HG03039 (cell line): Measurements from ENCODE around the gene WDFY3.

Source experiments
- ATAC-seq: cut with Tn5 transposase; IDR thresholded peaks from one replicate; pipeline ENCODE4 v1.9.1; 2021; ENCODE audit warnings: mild to moderate bottlenecking, moderate library complexity; ENCODE audit not compliant: unreplicated experiment

WDFY3 gene

GRCh38 chr4:84800256-84800655, 166.2 kb downstream of the WDFY3 start:
- ATAC-seq, result no peak

GRCh38 chr4:84799318-84799717, 167.2 kb downstream of the WDFY3 start:
- no peak for ATAC-seq

DNA sequence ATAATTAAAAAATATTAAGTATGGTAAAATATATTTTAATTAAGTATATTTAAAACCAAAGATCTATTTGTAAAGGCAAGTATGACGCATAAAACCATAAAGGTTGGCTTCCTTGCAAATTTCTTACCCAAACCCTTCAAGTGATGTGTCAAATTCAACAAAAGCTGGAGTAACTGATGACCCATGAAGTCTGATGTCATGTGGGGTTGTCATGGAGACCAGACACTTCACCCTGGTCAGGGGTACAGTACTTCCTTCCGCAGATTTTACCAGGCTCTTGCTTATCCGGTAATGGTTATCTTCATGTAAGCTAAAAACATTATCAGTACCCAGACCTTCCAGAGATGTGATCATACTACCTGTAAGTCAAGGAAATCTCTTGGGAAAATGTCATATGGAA, 170.1 kb downstream of the WDFY3 start:
- no peak for ATAC-seq

DNA sequence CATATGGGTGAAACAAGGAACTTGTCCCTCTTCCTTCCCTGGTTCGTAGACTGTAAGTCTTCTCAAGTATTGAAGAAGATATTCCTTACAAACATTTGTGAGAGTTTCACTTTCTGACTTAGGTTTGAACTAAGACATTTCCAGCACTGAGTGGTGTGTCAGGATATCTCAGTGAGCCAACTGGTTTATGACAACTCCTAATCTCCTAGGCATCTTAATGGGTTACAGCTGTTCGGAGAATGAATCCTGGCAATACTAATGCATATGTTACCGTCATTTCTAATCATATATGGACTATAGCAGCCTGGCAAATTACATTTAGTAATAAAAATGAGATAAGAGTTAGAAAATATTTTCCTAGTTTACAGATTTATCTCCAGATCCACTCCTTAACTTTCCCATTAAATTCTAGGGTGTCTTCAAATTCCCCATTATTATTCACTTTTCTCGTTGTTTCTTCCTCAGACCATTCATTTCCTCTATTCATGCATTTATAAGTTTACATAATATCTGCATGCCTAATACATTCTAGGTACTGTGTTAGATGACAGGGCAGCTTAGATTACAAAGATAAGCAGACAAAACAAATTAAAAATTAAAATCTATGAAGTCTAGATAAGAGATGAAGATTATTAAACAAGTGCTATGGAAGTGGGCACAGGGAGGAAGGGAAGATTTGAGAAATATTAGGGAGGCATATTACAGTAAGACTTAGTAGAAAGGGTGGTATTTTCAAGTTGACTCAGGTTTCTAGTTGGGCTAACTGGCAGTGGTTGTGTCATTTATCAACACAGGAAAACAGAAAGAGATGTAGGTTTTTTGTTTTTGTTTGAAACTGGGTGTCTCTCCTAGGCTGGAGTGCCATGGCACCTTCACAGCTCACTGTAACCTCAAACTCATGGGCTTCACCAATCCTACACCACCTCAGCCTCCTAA, 173.9 kb downstream of the WDFY3 start:
- ATAC-seq, result no peak

DNA sequence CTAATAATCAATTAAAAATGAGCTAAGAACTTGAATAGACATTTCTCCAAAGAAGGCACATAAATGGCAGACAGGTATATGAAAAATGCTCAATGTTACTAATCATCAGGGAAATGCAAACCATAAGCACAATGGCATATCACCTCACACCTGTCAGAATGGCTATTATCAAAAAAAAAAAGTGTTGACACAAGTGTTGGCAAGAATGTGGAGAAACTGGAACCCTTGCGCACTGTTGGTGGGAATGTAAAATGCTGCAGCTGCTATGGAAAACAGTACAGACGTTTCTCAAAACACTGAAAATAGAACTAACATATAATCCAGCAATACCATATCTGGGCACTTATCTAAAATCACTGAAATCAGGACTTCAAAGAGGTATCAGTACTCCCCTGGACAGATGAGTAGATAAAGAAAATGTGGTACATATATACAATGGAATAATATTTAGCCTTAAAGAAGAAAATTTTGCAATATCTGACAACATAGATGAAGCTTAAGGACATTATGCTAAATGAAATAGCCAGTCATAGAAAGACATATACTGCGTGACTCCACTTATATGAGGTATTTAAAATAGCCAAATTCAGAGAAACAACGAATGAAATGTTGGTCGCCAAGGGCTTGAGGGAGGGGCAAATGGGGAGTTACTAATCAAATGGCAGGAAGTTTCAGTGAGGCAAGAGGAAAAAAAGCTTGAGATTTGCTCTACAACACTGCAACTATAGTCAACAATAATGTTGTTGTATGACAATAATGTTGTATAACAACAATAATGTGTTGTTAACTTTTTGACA, 175.5 kb downstream of the WDFY3 start:
- ATAC-seq, result no peak

DNA sequence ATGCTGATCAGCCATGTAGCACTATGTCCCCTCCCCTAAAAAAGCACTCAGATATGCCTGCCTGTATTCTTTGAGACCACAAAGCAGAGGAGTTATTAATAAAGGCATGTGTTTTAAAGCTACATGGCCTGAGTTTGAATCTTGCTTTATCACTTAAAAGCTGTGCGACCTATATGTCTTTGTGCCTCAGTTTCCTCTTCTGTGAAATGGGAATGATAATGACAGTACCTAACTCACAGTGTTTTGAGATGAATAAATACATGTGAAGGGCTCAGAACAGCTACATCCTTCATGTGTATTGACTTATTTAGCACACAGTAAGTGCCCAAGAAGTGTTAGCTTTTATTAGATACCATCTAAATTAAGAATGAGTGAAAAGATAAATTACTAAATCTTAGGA, 180.0 kb downstream of the WDFY3 start:
- no peak for ATAC-seq

- no peak for ATAC-seq
Observed at GRCh38 chr4:84782517-84782916, 184.0 kb downstream of the WDFY3 start.

GRCh38 chr4:84780719-84781118, 185.8 kb downstream of the WDFY3 start:
- ATAC-seq, result no peak

GRCh38 chr4:84778041-84778440, 188.4 kb downstream of the WDFY3 start:
- no peak for ATAC-seq

- no peak for ATAC-seq
Observed at GRCh38 chr4:84767168-84767567, 199.3 kb downstream of the WDFY3 start.

GRCh38 chr4:84753321-84753972, 213.0 kb downstream of the WDFY3 start:
- no peak for ATAC-seq

DNA sequence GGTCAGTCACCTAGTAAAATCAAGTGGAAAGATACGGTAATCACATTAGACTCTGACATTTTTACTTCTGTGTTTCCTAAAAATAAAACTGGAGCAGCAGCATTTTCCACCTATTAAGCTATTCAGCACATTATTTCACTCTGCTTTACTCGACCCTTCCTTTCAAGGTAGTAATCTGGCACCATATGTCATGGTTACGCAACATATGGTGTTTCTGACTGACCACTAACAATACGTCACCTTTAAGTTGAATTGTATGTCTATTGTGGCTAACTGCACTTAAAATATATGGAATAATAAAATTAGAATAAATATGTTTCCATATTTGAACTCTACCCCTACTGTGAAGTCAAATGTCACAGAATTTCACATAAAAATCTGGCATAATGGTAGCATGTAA, 214.8 kb downstream of the WDFY3 start:
- ATAC-seq, result no peak

GRCh38 chr4:84750960-84751283, 215.6 kb downstream of the WDFY3 start:
- ATAC-seq, result no peak

GRCh38 chr4:84750260-84750959, 216.1 kb downstream of the WDFY3 start:
- no peak for ATAC-seq

DNA sequence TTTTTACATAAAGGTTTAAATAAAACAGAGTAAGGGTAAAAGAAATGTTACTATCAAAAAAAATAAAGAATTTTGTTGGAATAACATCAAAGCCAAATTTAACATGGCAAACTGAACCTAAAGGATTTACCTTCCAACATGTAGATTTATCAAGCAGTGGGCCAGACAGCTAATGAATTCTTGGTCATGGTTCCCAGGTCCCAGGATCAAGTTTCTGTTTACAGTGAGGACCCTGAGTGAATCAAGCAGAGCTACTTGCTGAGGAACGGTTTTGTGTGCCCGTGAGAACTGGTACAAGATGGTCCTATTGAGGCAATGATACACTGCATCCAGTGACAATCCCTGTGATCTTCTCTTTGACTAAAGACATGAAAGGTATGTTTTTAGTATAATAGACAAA, 226.4 kb downstream of the WDFY3 start:
- ATAC-seq, result no peak

- no peak for ATAC-seq
Observed at GRCh38 chr4:84738622-84739021, 227.9 kb downstream of the WDFY3 start.

GRCh38 chr4:84737656-84738055, 228.8 kb downstream of the WDFY3 start:
- no peak for ATAC-seq

DNA sequence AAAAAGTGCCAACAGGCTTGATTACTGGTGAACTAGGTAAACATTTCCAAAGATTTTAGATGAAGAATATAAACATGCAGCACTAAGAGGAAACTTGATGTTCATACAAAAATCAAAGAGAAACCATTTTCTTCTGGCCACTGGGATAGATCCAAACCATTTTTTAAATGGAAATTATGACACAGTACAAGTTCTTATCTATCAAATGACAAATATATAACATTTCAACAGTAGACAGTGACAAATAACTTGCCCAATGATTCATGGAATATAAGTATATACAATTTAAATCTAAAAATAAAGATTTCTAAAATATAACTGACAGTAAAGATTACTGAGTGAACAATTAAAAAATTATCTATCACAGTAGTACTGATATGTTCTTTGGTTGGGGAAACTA, 232.5 kb downstream of the WDFY3 start:
- ATAC-seq, result no peak

DNA sequence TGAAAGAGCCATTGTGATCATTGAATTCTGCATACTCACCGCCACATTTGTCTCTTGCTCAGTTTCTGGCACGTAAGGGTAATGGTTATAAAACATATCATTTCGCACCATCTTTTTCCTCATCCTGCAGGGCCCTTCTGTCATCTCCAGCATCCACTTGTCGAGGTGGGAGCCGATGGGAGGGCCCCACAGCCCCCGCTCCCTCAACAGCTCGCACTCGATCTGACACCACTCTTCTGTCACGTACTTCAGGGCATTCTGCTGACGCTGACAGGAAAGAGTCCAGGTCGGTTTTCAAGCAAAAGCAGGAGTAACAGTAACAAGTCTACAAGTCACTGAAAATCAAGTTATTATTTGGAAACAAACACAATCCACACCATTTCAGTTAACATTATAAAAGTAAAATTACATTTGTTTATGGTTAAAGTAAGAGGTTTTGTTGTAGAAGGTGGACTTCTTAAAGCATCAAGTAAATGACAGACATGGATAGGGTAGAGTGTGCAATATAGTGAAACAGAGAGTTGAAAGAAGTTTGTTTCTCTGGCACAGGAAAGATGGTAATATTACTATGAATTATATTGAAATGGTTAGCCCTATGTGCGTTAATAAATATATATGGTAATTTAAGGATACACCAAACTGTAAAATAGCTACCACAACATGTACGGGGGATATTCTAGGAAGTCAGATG, 233.0 kb downstream of the WDFY3 start:
- no peak for ATAC-seq

DNA sequence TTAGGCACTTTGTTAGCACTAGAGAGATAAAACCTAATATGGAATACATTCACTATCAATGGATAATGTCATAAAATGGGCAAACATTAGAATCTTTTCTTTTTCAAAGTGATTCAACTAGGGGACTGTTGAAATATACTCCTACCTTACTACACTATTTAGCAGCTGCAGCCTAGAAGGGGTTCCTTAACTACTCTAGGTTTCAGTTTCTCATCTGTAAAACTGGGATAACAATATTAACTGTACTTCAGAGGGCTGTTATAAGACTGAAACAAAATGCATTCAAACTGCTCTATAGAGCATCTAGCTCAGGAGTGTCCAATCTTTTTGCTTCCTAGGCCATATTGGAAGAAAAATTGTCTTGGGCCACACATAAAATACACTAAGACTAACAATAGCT, 236.1 kb downstream of the WDFY3 start:
- no peak for ATAC-seq
